ENCODE data around the gene NOP9.
"Not testable (repeated sequence)": the region's sequence is repeated elsewhere in the genome, so short reads cannot be mapped to it uniquely, and the experiment has no call there.

The NOP9 gene

DNA sequence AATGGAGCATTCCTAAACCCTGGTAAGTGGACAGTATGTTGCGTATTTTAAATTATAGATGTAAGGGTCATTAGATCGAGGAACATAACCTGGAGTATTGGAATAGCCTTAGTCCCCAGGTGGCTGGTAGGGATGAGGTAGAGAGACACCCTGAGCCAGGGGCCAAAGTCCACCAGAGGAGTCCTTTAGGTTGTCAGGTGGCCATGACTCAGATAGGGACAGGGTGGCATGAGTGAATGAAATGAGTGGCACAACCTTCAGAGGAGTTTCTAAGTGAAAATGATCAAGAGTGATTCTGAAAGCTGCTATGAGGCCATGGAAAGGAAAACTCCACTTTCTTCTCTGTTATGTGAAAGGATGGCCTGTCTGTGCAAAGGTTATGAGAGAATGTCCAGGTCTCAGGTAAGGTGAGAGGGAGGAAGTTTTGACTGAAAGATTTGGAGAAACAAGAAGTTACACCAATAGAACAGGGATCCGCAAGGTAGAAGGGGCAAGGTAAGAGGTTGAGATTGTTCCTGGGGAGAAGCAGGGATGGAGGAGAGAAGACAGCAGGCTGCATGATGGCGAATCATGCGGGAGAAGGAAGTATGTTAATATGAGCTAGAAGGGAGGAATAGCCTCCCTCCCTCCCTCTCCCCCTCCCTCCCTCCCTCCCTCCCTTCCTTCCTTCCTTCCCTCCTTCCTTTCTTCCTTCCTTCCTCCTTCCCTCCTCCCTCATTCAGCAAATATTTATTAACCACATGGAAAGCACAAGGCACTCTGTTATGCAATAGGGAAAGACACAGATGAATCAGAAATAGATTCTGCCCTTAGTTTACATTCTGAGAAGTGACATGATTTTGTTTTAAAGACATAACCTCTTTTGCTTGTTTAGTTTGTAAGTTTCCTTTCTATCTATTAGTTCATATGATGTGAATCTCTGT, 54.2 kb downstream of the NOP9 start:
- Histone ChIP-seq H3K9ac (ENCODE audit: low read length) (no peak overlapping the region), H3K9me3 (ENCODE audit: control insufficient read depth, low read depth, low read length) (no peaks in the 10 kb centered on the region), H3K27me3 (ENCODE audit: control insufficient read depth, insufficient read depth, low read length) (peaks cover 59% of the 10 kb centered on the region), H3K4me3 (ENCODE audit: low read length) (no peak overlapping the region), H3K4me1 (ENCODE audit: control insufficient read depth, low read depth, low read length) (no peaks in the 10 kb centered on the region), H3K36me3 (ENCODE audit: control insufficient read depth, low read depth, low read length) (no peaks in the 10 kb centered on the region), H3K27ac (ENCODE audit: low read length) (no peak overlapping the region)

DNA sequence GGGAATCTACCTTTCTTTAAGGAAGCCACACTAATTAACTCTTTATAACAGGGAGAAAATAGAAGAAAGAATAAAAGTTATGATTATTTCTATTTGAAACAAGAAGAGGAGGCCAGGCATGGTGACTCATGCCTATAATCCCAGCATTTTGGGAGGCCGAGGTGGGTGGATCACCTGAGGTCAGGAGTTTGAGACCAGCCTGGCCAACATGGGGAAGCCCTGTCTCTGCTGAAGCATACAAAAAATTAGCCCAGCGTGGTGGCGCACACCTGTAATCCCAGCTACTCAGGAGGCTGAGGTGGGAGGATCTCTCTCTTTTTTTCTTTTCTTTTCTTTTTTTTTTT, 54.8 kb downstream of the NOP9 start:
- H3K9ac ChIP-seq (ENCODE audit: low read length); H3K4me3 ChIP-seq (ENCODE audit: low read length); H3K4me1 ChIP-seq (ENCODE audit: control insufficient read depth, low read depth, low read length); H3K9me3 ChIP-seq (ENCODE audit: control insufficient read depth, low read depth, low read length); H3K36me3 ChIP-seq (ENCODE audit: control insufficient read depth, low read depth, low read length); H3K27ac ChIP-seq (ENCODE audit: low read length): not testable (repeated sequence)
- peaks cover 53% of the 10 kb centered on the region for H3K27me3 ChIP-seq (ENCODE audit: control insufficient read depth, insufficient read depth, low read length)

DNA sequence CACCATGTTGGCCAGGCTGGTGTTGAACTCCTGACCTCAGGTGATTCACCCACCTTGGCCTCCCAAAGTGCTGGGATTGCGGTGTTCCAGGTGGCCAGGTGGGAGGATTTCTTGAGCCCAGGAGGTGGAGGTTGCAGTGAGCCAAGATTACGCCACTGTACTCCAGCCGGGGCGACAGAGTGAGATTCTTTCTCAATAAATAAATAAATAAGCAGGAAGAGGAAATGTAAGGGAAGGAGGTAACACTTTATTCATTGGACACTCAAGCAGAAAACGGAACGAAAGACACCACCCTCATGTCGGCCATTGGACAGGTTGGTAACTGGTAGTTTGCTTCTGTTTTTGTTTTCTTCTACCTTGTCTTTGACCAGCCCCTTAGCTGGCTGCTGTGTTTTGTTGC, 55.4 kb downstream of the NOP9 start:
- H3K27ac ChIP-seq (ENCODE audit: low read length) = no peak overlapping the region
- peaks cover 48% of the 10 kb centered on the region for H3K27me3 ChIP-seq (ENCODE audit: control insufficient read depth, insufficient read depth, low read length)
- no peaks in the 10 kb centered on the region for H3K36me3 ChIP-seq (ENCODE audit: control insufficient read depth, low read depth, low read length)
- no peaks in the 10 kb centered on the region for H3K9me3 ChIP-seq (ENCODE audit: control insufficient read depth, low read depth, low read length)
- no peak overlapping the region for H3K4me3 ChIP-seq (ENCODE audit: low read length)
- H3K9ac ChIP-seq (ENCODE audit: low read length) = no peak overlapping the region
- no peaks in the 10 kb centered on the region for H3K4me1 ChIP-seq (ENCODE audit: control insufficient read depth, low read depth, low read length)

DNA sequence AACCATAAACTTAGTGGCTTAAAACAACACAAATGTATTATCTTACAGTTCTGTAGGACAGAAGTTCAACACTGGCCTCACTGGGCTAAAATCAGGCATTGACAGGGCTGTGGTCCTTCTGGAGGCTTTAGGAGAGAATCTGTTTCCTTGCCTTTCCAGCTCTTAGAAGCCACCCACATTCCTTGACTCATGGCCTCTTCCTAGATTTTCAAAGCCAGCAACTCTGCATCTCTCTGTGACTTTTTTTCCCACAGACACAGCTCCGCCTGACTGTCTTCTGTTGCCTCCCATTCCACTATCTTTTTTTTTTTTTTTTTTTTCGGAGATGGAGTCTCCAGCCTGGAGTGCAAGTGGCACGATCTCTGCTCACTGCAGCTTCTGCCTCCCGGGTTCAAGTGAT, 56.6 kb downstream of the NOP9 start:
- Histone ChIP-seq H3K9me3 (ENCODE audit: control insufficient read depth, low read depth, low read length) (no peaks in the 10 kb centered on the region), H3K27ac (ENCODE audit: low read length) (no peak overlapping the region), H3K27me3 (ENCODE audit: control insufficient read depth, insufficient read depth, low read length) (peaks cover 42% of the 10 kb centered on the region), H3K9ac (ENCODE audit: low read length) (no peak overlapping the region), H3K36me3 (ENCODE audit: control insufficient read depth, low read depth, low read length) (no peaks in the 10 kb centered on the region), H3K4me3 (ENCODE audit: low read length) (no peak overlapping the region), H3K4me1 (ENCODE audit: control insufficient read depth, low read depth, low read length) (no peaks in the 10 kb centered on the region)
